Prostate gland (tissue), 2 donors: Measurements from ENCODE around the gene TMPRSS11F. TPM values are rescaled to one million over a fixed set of nuclear protein-coding genes. Genes with fewer than 3 reads are reported as not detected.

Source experiments
- DNase-seq: peaks from one replicate; pipeline ENCODE4 v3.0.0-alpha.2; 2019; ENCODE audit warnings: low spot score
- H3K27ac ChIP-seq, 2 donors: fragments of 200-600 bp; sonication (generic); 2 replicates each; pipeline ENCODE4 v1.5.1; 2017 to 2019
- H3K27me3 ChIP-seq: fragments of 200-600 bp; sonication (generic); replicated peaks from 2 replicates; pipeline ENCODE4 v1.5.1; 2019; ENCODE audit not compliant: insufficient read depth
- H3K36me3 ChIP-seq, 2 donors: fragments of 200-600 bp; sonication (generic); 1 replicate in 1 of 2; 2 replicates in 1 of 2; pipeline versions ENCODE4 v1.5.1 to v1.8.1; 2017 to 2019
- H3K4me1 ChIP-seq: fragments of 200-600 bp; sonication (generic); replicated peaks from 2 replicates; pipeline ENCODE4 v1.5.1; 2019
- H3K4me3 ChIP-seq, 2 donors: fragments of 200-600 bp; sonication (generic); 2 replicates each; pipeline ENCODE4 v1.5.1; 2017 to 2019
- H3K9me3 ChIP-seq: fragments of 200-600 bp; sonication (generic); 2 replicates; pipeline ENCODE4 v1.5.1; 2017
- CTCF ChIP-seq, 4 experiments: fragments of 200-600 bp in 2 of 4; fragments of 450-650 bp in 2 of 4; sonication (generic) in 2 of 4; IDR thresholded peaks; 1 replicate in 3 of 4; 2 replicates in 1 of 4; pipeline ENCODE4 v1.5.1; 2016 to 2019; ENCODE audit warnings: antibody characterized with exemption in 4 of 4, mild to moderate bottlenecking in 2 of 4, moderate library complexity in 2 of 4
- POLR2A ChIP-seq: fragments of 450-650 bp; IDR thresholded peaks from one replicate; pipeline ENCODE4 v1.6.1; 2016; ENCODE audit warnings: antibody characterized with exemption, mild to moderate bottlenecking
- POLR2AphosphoS5 ChIP-seq: sonication (generic); formaldehyde crosslinking; IDR thresholded peaks from one replicate; pipeline ENCODE4 v1.6.1; 2017; ENCODE audit warnings: antibody characterized with exemption
- WGBS: methylation state at CpG from one replicate; pipeline ENCODE4 v1.1.5; 2018; 5-methylcytosine and 5-hydroxymethylcytosine counted together
- intact Hi-C: fragments of 100-400 bp; cut with DNase I; formaldehyde crosslinking; loops from one replicate; pipeline ENCODE4 v1.14.2; 2022
- total RNA-seq, 2 donors: library from RNA; depleted of rRNA; stranded (reverse); fragments of >200 nt; gene quantifications; one replicate each; pipeline ENCODE4 v1.1.0, GENCODE V29; 2016

The TMPRSS11F gene
- total RNA-seq, 2 donors from 2014 or later, result 0.34 to 0.46 TPM

GRCh38 chr4:68082758-68083157 lies 46.9 kb downstream of the TMPRSS11F start:
- H3K36me3 ChIP-seq, result no peaks in the 10 kb centered on the region
- H3K4me3 ChIP-seq, result no peak overlapping the region
- no peak for DNase-seq
- intact Hi-C loops, result no loop called here
- H3K27ac ChIP-seq, result no peak overlapping the region
- no peaks in the 10 kb centered on the region for H3K27me3 ChIP-seq
- no peaks in the 10 kb centered on the region for H3K4me1 ChIP-seq
- 19% methylated on average over 1 of the region's 1 CpG for WGBS
- H3K9me3 ChIP-seq, result no peaks in the 10 kb centered on the region
- TF ChIP-seq CTCF (IDR thresholded peaks at IDR 0.05), result no peak
- TF ChIP-seq POLR2A, result no peak
- no peak for TF ChIP-seq POLR2AphosphoS5

- Histone ChIP-seq H3K27me3 (no peaks in the 10 kb centered on the region), H3K4me1 (no peaks in the 10 kb centered on the region), H3K4me3 (no peak overlapping the region), H3K9me3 (no peaks in the 10 kb centered on the region), H3K27ac (no peak overlapping the region), H3K36me3 (no peaks in the 10 kb centered on the region)
- intact Hi-C loops, result no loop called here
- TF ChIP-seq POLR2AphosphoS5 (no peak), CTCF (IDR thresholded peaks at IDR 0.05) (no peak), POLR2A (no peak)
- DNase-seq, result no peak
Measured at GRCh38 chr4:68079928-68080327, 49.7 kb downstream of the TMPRSS11F start.

- H3K9me3 ChIP-seq, result no peaks in the 10 kb centered on the region
- H3K27ac ChIP-seq, result no peak overlapping the region
- no peak overlapping the region for H3K4me3 ChIP-seq
- no peak for DNase-seq
- no peaks in the 10 kb centered on the region for H3K36me3 ChIP-seq
- intact Hi-C loops, result no loop called here
- no peaks in the 10 kb centered on the region for H3K4me1 ChIP-seq
- 87% methylated on average over 8 of the region's 8 CpGs for WGBS
- TF ChIP-seq POLR2AphosphoS5, result no peak
- TF ChIP-seq POLR2A, result no peak
- TF ChIP-seq CTCF (IDR thresholded peaks at IDR 0.05), result no peak
- H3K27me3 ChIP-seq, result no peaks in the 10 kb centered on the region
Measured at GRCh38 chr4:68077737-68078136, 51.9 kb downstream of the TMPRSS11F start.

GRCh38 chr4:68077301-68077700 lies 52.4 kb downstream of the TMPRSS11F start:
- Histone ChIP-seq H3K4me1 (no peaks in the 10 kb centered on the region), H3K27ac (no peak overlapping the region), H3K9me3 (no peaks in the 10 kb centered on the region), H3K4me3 (no peak overlapping the region), H3K27me3 (no peaks in the 10 kb centered on the region), H3K36me3 (no peaks in the 10 kb centered on the region)
- intact Hi-C loops, result no loop called here
- TF ChIP-seq CTCF (IDR thresholded peaks at IDR 0.05) (no peak), POLR2AphosphoS5 (no peak), POLR2A (no peak)
- no peak for DNase-seq

GRCh38 chr4:68076194-68076593 lies 53.5 kb downstream of the TMPRSS11F start:
- H3K36me3 ChIP-seq, result no peaks in the 10 kb centered on the region
- no peaks in the 10 kb centered on the region for H3K27me3 ChIP-seq
- TF ChIP-seq POLR2AphosphoS5 (no peak), POLR2A (no peak), CTCF (IDR thresholded peaks at IDR 0.05) (no peak)
- 84% methylated on average over 2 of the region's 2 CpGs for WGBS
- no peak overlapping the region for H3K27ac ChIP-seq
- intact Hi-C loops, result no loop called here
- no peak for DNase-seq
- H3K9me3 ChIP-seq, result no peaks in the 10 kb centered on the region
- H3K4me1 ChIP-seq, result no peaks in the 10 kb centered on the region
- H3K4me3 ChIP-seq, result no peak overlapping the region
